ENCODE results near the gene GRB2. TPM values are rescaled to one million over a fixed set of nuclear protein-coding genes. Genes with fewer than 3 reads are reported as not detected.
A peak's percentile ranks its signal among the peaks of the same experiment; 100 is the strongest.

Gene GRB2
- total RNA-seq, 1 donor from 2014 or later = 95.0 TPM

DNA sequence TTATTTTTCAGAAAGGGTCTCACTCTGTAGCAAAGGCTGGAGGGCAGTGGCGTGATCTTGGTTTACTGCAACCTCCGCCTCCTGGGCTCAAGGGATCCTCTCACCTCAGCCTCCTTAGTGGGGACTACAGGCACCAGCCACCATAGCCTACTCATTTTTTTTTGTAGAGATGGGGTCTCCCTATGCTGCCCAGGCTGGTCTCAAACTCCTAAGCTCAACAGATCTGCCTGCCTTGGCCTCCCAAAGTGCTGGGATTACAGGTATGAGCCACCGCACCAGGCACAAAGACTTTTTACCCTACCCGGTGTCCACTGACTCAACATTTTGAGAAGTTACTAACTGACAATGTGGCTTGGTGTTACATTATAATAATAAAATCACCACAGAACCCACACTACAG lies 7.2 kb downstream of the GRB2 start:
- Mint-ChIP-seq H3K9me3 (ENCODE audit: unreplicated experiment) (no peaks in the 10 kb centered on the region), H3K4me1 (ENCODE audit: unreplicated experiment) (peaks cover 22% of the 10 kb centered on the region), H3K27me3 (ENCODE audit: unreplicated experiment) (peaks cover 1% of the 10 kb centered on the region), H3K4me3 (ENCODE audit: unreplicated experiment) (no peak overlapping the region), H3K27ac (ENCODE audit: unreplicated experiment) (no peak overlapping the region), H3K36me3 (ENCODE audit: low read depth, unreplicated experiment) (no peaks in the 10 kb centered on the region)
- TF ChIP-seq, protein P1, sequence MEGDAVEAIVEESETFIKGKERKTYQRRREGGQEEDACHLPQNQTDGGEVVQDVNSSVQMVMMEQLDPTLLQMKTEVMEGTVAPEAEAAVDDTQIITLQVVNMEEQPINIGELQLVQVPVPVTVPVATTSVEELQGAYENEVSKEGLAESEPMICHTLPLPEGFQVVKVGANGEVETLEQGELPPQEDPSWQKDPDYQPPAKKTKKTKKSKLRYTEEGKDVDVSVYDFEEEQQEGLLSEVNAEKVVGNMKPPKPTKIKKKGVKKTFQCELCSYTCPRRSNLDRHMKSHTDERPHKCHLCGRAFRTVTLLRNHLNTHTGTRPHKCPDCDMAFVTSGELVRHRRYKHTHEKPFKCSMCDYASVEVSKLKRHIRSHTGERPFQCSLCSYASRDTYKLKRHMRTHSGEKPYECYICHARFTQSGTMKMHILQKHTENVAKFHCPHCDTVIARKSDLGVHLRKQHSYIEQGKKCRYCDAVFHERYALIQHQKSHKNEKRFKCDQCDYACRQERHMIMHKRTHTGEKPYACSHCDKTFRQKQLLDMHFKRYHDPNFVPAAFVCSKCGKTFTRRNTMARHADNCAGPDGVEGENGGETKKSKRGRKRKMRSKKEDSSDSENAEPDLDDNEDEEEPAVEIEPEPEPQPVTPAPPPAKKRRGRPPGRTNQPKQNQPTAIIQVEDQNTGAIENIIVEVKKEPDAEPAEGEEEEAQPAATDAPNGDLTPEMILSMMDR (IDR thresholded peaks at IDR 0.05; ENCODE audit: unreplicated experiment) = no peak
- no peak for DNase-seq (ENCODE audit: low spot score)

DNA sequence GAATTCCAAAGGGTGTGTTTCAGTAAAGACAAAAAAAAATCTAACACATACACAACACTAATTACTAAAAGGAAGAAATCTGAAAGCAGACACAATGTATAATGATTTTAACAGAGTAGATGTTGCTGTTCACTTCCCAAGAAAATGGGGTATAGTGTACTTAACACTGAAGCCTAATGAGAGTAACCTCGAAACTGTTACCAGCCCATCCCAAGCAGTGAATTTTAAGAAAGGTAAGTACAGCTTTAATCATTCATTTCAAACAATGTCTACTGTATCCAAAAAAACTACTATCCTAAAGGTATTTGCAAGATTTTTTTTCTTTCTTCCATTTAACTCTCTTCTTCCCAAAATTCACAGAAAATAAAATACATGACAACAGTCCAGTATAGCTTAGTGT lies 8.3 kb downstream of the GRB2 start:
- TF ChIP-seq, protein P1 (IDR thresholded peaks at IDR 0.05; ENCODE audit: unreplicated experiment) = no peak
- no peak overlapping the region for H3K4me3 Mint-ChIP-seq (ENCODE audit: unreplicated experiment)
- H3K9me3 Mint-ChIP-seq (ENCODE audit: unreplicated experiment) = no peaks in the 10 kb centered on the region
- DNase-seq (ENCODE audit: low spot score) = no peak
- H3K36me3 Mint-ChIP-seq (ENCODE audit: low read depth, unreplicated experiment) = no peaks in the 10 kb centered on the region
- no peak overlapping the region for H3K27ac Mint-ChIP-seq (ENCODE audit: unreplicated experiment)
- peaks cover 1% of the 10 kb centered on the region for H3K27me3 Mint-ChIP-seq (ENCODE audit: unreplicated experiment)
- peaks cover 23% of the 10 kb centered on the region for H3K4me1 Mint-ChIP-seq (ENCODE audit: unreplicated experiment)

DNA sequence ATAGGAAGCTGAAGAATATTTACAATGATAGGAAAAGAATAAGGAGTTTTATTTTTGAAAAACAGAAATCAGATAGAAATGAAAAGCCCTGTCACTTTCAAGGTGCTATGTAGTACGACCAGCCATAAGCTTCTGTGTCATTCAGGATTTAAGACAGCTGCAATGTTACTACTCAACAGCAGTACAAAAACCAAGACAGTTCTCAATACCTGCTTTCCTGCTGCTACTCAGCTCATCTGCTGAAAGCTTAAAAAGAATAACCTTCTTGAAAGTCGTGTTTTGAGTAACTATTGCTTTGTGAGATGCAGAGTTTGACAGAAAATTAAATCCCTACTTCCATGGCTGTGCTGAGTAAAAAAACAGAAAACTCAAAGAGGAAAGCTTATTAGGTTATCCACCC lies 8.7 kb downstream of the GRB2 start:
- Mint-ChIP-seq H3K27me3 (ENCODE audit: unreplicated experiment) (peaks cover 1% of the 10 kb centered on the region), H3K36me3 (ENCODE audit: low read depth, unreplicated experiment) (no peaks in the 10 kb centered on the region), H3K27ac (ENCODE audit: unreplicated experiment) (no peak overlapping the region), H3K4me3 (ENCODE audit: unreplicated experiment) (no peak overlapping the region), H3K9me3 (ENCODE audit: unreplicated experiment) (no peaks in the 10 kb centered on the region), H3K4me1 (ENCODE audit: unreplicated experiment) (peaks cover 21% of the 10 kb centered on the region)
- TF ChIP-seq, protein P1 (IDR thresholded peaks at IDR 0.05; ENCODE audit: unreplicated experiment) = no peak
- DNase-seq (ENCODE audit: low spot score) = no peak

DNA sequence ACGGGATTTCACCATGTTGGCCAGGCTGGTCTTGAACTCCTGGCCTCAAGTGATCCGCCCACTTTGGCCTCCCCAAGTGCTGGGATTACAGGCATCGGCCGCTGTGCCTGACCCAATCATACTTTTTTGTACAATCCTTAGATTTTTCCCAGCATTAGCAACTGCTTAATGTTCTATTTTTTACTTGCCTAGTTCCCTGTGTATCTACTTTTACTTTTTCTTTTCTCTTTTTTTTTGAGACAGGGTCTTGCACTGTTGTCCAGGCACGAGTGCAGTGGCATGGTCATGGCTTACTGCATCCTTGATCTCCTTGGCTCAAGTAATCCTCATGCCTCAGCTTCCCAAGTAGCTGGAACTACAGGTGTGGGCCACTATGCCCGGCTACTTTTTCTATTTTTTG lies 9.5 kb downstream of the GRB2 start:
- Mint-ChIP-seq H3K4me3 (ENCODE audit: unreplicated experiment) (no peak overlapping the region), H3K4me1 (ENCODE audit: unreplicated experiment) (peaks cover 21% of the 10 kb centered on the region), H3K9me3 (ENCODE audit: unreplicated experiment) (no peaks in the 10 kb centered on the region), H3K27me3 (ENCODE audit: unreplicated experiment) (peaks cover 1% of the 10 kb centered on the region), H3K27ac (ENCODE audit: unreplicated experiment) (no peak overlapping the region), H3K36me3 (ENCODE audit: low read depth, unreplicated experiment) (no peaks in the 10 kb centered on the region)
- TF ChIP-seq, protein P1 (IDR thresholded peaks at IDR 0.05; ENCODE audit: unreplicated experiment) = no peak
- DNase-seq (ENCODE audit: low spot score) = no peak

DNA sequence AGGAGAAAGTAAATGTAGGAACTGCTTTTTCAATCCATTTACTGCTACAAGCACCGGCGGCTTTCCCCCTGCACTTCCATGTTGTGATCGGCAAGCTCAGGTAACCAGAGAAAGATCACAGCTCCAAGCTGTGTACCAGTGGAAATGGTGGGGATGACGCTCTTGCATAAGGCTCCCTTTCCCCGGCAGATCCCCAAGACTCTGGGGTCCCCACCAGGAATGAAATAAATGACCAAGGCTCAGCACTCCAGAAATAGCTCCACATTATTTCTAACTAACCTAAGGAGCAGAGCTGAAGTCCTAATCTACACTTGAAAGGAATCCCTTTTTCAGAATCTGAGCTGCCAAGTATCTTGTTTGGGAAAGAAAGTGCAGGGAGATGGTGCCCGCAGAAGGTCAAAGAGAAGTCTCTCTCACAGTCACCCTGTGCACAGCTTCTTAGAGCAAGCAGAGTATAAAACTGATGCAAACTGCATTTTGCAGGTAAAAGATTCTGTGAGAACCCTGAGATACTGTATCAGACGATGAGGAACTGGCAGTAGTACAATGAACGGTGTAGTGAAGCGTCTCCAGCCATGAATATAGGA lies 11.1 kb downstream of the GRB2 start:
- no peak for DNase-seq (ENCODE audit: low spot score)

More for the DNA sequence above, 11.1 kb downstream of the GRB2 start:
- peak overlapping the region; percentile 98 for H3K4me3 Mint-ChIP-seq (ENCODE audit: unreplicated experiment)
- TF ChIP-seq, protein P1 (IDR thresholded peaks at IDR 0.05; ENCODE audit: unreplicated experiment) = no peak
- peak overlapping the region; percentile 94 for H3K27ac Mint-ChIP-seq (ENCODE audit: unreplicated experiment)
- H3K4me1 Mint-ChIP-seq (ENCODE audit: unreplicated experiment) = peaks cover 21% of the 10 kb centered on the region
- peaks cover 1% of the 10 kb centered on the region for H3K27me3 Mint-ChIP-seq (ENCODE audit: unreplicated experiment)
- no peaks in the 10 kb centered on the region for H3K36me3 Mint-ChIP-seq (ENCODE audit: low read depth, unreplicated experiment)
- H3K9me3 Mint-ChIP-seq (ENCODE audit: unreplicated experiment) = no peaks in the 10 kb centered on the region

Data from endothelial cell (in vitro differentiated cells).